GM19239 (cell line): ENCODE data around the gene NAA38.

ENCODE experiments used
- DNase-seq: peaks from one replicate; pipeline ENCODE4 v3.0.0; 2011; ENCODE audit warnings: low spot score; ENCODE audit not compliant: insufficient read length
- FAIRE-seq: peaks from 2 replicates; lab custom pipeline; 2011; peaks lifted over from hg19 to GRCh38; lab: Jason Lieb, UNC

NAA38 gene, protein sequence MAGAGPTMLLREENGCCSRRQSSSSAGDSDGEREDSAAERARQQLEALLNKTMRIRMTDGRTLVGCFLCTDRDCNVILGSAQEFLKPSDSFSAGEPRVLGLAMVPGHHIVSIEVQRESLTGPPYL

DNA sequence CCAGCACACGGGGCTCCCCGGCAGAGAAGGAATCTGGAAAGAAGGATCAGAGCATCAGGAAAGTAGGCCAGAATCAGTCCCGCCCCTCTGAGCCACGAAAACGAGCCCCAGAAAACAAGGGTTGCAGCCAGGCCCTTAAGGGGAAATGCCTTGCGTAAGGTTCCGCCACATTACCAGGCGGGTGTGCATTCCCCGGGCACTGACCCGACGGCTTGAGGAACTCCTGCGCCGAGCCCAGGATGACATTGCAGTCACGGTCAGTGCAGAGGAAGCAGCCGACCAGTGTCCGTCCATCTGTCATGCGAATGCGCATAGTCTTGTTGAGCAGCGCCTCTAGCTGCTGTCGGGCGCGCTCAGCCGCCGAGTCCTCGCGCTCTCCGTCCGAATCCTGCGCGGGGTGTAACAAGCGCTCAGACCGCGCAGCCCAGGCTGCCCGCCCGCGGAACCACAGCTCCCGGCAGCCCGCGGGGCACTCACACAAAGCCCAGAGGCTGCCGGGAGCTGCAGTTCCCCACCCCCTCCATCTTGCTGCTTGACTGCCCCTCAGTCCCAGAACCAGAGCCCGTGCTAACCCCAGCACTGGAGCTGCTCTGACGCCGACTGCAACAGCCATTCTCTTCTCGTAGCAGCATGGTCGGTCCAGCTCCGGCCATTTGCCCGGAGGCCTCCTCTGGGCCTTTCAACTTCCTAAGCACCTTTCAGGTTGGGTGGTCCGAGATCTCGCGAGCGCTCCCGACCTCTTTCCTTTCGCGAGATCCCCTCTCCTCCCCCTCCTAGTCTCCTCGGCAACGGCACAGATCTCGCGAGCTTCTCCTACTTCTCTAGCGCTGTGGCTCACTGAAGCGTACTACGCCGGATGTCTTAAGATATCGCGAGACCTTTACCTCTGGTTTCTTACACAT, at the start of gene NAA38:
NAA38 (minus strand) TSS at position 749 of the 902 bp plus-strand sequence; CDS start at position 653, 96 bp downstream.
- peak; percentile 100 for FAIRE-seq
- peak; percentile 91 for DNase-seq

DNA sequence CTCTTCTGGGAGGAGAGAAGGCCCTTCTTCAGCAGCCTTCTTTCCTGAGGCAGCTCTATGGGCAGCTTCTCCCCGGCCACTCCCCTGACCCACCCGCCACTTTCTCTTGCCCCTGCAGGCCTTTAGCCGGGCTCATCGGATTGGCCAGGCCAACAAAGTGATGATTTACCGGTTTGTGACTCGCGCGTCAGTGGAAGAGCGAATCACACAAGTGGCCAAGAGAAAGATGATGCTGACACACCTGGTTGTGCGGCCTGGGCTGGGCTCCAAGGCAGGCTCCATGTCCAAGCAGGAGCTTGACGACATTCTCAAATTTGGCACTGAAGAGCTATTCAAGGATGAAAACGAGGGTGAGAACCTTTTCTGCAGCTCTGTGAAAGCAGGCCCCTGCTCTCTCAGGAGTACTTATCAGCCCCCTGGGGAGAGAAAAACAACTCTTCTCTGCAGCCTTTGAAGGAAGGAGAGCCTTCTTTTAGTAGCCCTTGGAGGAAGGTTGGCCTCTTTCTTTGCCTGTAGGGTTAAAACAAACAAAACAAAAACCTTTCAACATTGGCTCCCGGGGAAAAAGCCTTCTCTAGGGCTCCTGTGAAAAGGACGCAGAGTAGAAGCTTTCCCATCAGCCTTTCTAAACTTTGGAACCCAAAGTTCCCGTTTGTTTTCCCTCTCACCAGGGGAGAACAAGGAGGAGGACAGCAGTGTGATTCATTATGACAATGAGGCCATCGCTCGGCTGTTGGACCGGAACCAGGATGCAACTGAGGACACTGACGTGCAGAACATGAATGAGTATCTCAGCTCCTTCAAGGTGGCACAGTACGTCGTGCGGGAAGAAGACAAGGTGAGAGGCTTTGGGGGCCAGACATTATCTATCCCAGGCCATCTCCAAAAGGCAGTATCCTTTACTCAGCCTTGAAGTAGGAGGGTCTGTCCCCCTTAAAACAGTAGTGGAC, 46.1 kb upstream of the NAA38 start:
- no peak for FAIRE-seq
- no peak for DNase-seq

DNA sequence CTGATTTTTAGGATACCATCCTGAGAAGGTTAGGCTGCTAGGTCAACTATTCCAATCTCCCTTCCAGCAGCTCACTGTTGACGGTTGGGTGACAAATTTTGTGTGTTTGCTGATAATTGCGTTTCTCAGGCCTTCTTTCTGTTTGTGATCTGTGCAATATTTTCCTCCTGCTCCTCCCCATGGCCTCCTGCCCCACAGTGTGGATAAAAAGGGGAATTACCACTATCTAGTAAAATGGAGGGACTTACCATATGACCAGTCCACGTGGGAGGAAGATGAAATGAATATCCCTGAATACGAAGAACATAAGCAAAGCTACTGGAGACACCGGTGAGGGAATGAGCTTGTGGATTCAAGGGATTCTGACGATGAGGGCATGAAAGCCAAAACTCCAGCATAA, 40.4 kb upstream of the NAA38 start:
- FAIRE-seq = no peak
- no peak for DNase-seq

DNA sequence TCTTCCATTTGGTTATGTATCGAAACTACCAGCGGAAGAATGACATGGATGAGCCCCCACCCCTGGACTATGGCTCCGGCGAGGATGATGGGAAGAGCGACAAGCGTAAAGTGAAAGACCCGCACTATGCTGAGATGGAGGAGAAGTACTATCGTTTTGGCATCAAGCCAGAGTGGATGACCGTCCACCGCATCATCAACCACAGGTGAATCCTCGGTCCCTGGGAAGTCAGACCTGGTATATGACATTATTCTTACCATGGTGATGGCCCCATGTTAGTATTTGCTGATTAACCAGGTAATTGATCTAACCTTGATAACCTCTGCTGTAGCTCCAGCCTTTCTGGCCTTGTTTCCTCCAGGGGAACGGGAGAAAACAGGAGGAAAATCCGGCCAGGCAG, 39.7 kb upstream of the NAA38 start:
- FAIRE-seq = no peak
- no peak for DNase-seq

DNA sequence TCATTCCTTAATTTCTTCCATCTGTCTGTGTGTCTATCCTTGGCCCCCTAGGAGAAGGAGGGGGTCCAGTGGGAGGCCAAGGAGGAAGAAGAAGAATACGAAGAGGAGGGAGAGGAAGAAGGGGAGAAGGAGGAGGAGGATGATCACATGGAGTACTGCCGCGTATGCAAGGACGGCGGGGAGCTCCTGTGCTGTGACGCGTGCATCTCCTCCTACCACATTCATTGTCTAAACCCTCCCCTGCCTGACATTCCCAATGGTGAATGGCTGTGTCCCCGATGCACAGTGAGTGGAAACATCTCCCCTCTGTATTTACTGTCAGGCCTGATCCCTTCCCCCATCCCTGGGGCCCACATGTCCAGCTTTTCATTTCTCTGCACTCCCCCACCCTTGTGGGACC, 37.5 kb upstream of the NAA38 start:
- FAIRE-seq (no peak), DNase-seq (no peak)

DNA sequence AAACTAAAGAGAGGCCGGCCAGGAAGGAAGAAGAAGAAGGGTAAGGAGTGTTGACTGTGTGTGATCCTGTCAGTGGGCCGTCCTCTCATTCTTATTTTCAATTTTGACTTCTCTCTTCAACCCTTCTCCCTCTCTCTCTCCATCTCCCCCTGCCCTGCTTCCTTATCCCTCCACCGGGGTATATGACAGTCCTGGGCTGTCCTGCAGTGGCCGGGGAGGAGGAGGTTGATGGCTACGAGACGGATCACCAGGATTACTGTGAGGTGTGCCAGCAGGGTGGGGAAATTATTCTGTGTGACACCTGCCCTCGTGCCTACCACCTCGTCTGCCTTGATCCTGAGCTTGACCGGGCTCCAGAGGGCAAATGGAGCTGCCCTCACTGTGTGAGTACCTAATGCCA, 36.9 kb upstream of the NAA38 start:
- no peak for FAIRE-seq

DNA sequence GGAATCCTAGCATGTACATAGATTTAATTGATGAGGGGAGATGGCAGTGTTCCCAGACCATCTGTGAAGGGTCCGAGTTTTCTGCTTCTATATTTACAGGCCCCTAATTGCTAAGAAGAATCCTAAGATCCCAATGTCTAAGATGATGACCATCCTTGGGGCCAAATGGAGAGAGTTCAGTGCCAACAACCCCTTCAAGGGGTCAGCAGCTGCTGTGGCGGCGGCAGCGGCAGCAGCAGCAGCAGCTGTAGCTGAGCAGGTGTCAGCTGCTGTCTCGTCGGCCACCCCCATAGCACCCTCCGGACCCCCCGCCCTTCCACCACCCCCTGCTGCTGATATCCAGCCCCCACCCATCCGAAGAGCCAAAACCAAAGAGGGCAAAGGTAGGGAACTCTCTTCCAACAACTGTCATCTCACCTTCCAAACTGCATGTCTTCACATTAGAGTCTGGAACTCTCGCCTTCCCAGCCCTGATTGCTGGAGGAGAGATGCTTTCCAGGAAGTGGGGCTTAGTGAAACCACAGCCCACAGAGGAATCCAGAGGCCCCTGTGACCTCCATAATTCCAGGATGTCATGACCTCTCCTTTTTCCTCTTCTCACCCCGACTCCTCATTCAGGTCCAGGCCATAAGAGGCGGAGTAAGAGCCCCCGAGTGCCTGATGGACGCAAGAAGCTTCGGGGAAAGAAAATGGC, 36.0 kb upstream of the NAA38 start:
- no peak for FAIRE-seq
- no peak for DNase-seq

More for the DNA sequence above, 36.9 kb upstream of the NAA38 start:
- no peak for DNase-seq

DNA sequence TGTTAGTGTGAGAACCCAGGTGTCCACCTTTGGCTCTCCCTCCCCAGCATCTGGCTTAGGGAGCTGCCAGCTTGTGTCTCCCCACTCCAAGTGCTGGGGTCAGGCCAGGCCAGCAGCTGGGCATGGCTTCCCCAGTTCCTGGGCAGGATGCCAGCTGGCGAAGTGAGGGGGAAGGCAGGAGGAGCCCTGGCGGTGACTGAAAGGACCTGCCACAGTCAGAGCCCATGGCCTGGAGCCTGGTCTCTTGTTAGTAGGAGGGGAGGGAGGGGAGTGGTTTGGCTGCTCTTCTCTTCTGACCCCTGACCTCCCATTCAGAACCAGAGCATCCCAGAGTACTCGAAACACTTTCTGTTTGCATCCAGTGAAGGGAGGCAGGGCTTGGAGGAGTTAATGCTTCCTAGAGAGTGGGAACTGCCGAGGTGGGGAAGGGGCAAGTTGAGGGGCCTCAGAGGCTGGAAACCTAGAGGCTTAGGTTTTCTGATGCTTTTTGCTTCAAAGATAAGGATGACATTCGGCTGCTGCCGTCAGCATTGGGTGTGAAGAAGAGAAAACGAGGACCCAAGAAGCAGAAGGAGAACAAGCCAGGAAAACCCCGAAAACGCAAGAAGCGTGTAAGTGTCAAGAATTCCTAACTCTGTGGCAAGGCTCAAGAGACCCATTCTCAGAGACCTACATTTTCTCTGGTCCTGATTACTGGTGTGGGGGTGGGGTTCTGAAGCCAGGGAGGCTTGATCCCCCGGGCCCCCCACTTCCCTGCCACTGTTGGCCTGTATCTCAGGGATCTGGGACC, 32.0 kb upstream of the NAA38 start:
- DNase-seq = no peak
- no peak for FAIRE-seq

DNA sequence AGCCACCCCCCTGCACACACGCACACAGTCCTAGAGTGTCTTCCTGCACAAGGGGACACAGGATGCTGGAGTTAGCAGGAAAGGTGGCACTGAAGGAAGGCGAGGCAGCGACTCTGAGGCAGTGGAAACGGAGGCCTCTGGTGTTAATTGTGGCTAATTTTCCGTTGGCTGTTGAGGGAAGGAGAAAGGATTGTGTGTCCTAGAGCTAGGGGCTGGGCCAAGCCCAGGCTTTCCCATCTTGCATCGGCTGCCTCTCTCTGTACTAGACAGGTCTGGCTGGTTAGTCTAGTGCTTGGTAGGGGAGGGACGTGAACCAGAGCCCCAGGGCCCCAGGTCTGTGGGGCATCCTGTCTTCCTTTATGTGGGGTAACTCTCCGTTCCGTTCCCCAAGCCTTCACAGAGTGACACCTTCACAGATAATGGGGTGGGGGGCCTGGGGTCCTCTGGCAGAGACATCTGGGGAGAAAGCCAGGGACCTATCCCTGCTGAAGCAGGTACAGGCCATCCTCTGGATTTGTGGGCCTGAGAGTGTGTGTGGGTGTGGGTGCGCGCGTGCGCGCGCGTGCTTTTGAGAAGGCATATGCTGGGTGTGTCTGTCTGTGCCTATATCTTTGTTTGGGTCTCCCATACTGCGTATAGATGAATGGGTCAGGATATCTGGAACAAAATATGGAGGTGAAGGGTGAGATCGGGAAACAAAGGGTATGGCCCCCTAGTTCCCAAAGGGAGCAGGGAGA, 31.0 kb upstream of the NAA38 start, which contains the start of gene CHD3:
CHD3 (plus strand) TSS at position 606 of the 737 bp plus-strand sequence. CDS start 212 bp downstream, outside the sequence.
- DNase-seq (no peak), FAIRE-seq (peak; percentile 87)

DNA sequence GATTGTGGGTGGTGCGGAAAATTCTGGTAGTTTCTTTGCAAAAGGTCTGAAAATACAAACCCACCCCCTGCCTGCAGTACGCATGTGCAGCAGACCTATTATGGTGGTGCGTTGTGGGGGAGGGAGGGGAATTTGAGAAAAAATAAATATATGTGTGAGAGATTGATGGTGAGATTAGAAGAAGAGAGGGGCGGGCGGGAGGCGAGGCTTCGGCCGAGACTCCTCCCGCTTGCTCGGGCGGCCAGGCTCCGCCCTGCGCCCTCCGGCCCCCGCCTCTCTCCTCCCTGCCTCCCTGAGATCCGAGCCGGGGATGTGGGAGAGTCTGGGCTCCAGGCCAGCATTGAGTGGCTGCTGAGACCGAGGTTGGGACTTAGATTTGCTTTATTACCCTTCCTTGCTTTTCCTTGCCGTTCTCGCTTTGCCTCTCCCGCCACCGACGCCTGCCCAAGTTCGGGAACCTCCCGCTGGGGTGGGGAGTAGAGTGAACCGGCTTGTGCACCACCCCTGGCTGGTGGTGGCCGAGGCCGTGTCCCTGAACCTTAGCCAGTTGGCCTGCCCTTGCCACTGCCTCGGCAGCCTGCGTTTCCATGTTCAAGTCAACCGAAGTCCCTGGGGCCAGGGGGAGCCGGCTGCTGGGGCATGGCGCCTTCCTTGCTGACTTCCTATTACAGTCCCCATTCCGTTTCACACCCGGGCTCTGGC, 30.3 kb upstream of the NAA38 start:
- FAIRE-seq (peak; percentile 91), DNase-seq (peak; percentile 74)

DNA sequence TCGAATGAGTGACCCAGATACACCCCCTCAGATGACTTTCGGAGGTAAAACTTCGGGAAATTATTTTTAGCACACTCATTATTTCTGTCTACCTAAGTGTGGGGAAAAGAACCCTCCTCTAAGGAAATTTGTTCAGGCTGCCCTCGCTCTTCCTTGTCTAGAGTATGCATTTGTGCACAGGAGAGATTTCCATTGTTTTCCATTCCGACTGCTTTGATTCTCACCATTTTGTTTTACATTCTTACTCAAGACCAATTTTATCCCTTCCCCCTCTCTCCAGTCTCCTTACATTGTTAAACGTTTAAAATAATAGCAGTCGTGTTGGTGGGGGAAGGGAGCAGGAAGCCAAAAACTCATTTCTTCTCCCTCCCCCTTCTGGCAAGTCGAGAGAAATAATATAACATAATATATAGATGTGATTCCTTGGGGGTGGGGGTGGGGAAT, 29.7 kb upstream of the NAA38 start:
- DNase-seq = no peak

DNA sequence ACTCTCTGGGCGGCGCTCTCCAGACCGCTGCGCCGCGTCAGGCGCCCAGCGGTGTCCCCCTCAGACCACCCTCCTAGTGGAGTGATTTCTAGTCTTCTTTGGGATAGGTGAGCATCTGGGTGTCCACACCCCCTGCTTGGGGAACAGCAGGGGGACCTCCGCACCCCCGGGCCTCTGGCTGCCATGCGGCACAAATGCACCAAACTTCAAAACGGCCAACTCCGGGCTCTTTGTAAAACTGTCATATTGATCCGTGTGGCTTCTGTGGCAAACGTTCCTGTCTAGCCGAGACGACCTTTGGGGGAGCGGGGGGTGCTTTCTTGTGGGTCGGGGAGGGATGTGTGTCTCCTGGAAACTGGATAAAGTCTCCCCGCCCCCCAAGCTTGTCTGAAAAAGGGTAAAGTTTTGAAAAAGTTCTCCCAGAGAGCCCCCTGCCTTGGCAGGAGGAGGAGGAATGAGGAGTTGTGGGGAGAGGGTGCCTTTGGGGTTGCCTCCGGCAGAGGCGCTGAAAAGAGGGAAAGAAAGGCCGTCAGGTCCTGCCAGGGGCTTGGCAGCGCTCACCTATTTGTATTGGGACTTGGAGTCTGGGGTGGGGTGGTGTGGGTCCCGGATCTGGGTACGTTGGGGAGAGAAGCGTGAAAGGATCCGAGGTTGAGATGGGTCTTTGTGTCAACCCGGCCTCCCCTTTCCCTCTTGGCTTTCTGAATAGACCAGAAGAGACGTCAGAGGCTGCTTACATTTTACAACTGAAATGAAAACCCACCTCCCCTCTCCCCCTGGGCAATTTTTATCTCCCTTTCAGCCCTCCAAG, 29.1 kb upstream of the NAA38 start:
- peak; percentile 82 for FAIRE-seq

More for the DNA sequence above, 29.7 kb upstream of the NAA38 start:
- no peak for FAIRE-seq

DNA sequence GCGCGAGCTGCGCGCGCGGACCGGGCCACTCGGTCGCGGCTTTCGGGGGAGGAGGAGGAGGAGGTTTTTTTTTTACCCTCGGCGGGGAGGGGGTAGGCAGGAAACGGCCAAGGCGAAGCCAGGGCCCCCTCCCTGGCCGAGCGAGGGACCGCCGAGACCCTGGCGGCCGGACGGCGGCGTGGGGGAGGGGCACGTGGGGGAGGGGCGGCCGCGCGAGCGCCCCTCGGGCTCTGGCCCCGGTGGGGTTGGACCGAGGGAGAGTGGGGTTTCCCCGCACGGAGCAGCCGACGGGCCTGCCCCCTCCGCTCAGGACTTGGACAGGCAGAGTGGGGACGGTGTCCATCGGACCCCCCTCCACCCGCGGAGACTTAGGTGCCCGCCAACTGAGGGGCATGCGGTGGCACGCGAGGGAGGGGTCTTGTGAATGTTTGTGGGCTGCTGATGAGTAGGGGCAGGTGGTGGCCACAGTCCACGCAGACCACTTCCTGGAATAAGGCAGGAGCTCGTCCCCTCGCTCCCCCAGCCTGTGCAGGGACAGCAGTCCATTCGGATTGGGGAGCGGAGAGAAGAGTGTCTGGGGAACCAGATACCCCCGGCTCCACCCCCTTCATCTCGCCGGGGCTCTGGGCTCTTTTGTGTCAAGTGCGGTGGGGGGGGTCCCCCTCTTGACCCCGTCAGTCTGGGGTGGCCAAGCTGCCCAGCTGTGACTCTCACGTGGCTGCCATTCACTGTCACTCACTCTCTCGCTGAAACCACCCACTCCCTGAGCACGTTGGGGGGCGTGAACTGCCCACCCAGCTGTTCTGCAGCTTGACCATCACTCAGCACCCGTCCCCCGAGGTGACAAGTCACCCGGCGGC, 28.2 kb upstream of the NAA38 start:
- DNase-seq (peak; percentile 65), FAIRE-seq (peak; percentile 57)

More for the DNA sequence above, 29.1 kb upstream of the NAA38 start:
- DNase-seq = peak; percentile 40

DNA sequence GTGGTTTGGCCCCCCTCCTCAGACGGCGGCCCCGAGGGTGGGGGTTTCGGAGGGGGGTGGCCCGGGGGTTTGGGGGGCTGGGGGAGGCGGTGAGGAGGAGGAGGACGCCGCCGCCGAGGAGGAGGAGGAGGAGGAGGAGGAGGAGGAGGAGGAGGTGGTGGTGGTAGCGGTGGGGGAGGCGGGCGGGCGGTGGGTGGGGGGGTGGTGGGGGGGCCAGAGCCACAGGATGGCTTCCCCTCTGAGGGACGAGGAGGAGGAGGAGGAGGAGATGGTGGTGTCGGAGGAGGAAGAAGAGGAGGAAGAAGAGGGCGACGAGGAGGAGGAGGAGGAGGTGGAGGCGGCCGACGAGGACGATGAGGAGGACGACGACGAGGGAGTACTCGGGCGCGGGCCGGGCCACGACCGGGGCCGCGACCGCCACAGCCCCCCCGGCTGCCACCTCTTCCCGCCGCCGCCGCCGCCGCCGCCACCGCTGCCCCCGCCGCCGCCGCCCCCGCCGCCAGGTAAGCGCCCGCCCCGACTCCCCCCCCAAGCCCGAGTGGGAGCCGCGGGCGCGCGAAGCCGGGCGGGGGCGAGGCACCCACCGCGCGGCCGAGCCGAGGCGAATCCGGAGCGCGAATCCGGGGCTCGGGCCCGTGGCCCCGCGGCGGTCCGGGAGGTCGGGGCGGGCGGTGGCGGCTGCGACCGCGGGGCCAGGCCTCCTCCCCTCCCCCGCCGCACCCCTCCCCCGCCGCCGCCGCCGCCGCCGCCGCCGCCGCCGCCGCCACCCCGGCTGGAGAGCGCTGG, 27.4 kb upstream of the NAA38 start:
- FAIRE-seq = no peak
- no peak for DNase-seq

DNA sequence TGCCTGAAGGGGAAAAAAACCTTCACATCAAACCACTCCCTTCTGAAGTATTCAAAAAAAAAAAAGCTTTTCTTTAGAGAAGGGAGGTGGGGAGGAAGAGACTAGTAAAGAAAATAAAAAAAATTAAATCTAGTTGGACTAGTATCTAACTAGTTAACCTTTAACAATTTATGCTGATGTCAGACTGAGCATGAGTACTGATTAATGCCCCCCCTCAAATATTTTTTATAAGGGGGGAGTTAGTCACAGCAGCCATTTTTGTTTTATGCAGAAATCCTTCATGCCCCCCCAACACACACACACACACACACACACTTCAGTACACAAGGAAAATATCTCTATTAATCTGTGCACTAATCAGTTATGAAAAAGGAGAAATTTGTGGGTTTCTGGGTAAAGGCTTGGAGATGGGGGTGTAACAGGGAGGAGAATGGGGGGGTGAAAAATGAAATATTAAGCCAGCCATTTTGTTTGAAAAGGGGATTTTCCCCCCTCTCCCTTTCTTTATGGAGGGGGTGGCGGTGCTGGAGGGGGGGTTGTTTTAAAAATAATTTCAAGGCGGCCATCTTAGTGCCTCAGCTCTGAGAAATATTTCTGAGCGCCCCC, 26.5 kb upstream of the NAA38 start:
- no peak for FAIRE-seq

More for the DNA sequence above, 26.5 kb upstream of the NAA38 start:
- no peak for DNase-seq
